Hepatocyte (in vitro differentiated cells): Measurements from ENCODE around the gene SLC47A2. TPM values are rescaled to one million over a fixed set of nuclear protein-coding genes. Genes with fewer than 3 reads are reported as not detected.

Source experiments
- DNase-seq: peaks from one replicate; pipeline ENCODE4 v3.0.0-alpha.2; 2016; ENCODE audit warnings: low spot score
- H2AFZ ChIP-seq: fragments of 200-600 bp; sonication (generic); 2 replicates; pipeline ENCODE4 v1.6.0; 2016; ENCODE audit warnings: antibody characterized with exemption, mild to moderate bottlenecking
- H3K27ac ChIP-seq: fragments of 200-600 bp; sonication (generic); 2 replicates; pipeline ENCODE4 v1.5.1; 2016; ENCODE audit warnings: mild to moderate bottlenecking
- H3K27me3 ChIP-seq: fragments of 200-600 bp; sonication (generic); 2 replicates; pipeline ENCODE4 v1.6.1; 2016
- H3K36me3 ChIP-seq: fragments of 200-600 bp; sonication (generic); replicated peaks from 2 replicates; pipeline ENCODE4 v1.5.1; 2016; ENCODE audit warnings: low read depth; ENCODE audit not compliant: insufficient read depth
- H3K4me1 ChIP-seq: fragments of 200-600 bp; sonication (generic); 2 replicates; pipeline ENCODE4 v1.5.1; 2016; ENCODE audit warnings: mild to moderate bottlenecking, moderate library complexity; ENCODE audit not compliant: insufficient read depth
- H3K4me2 ChIP-seq: fragments of 200-600 bp; sonication (generic); 2 replicates; pipeline ENCODE4 v1.6.0; 2016
- H3K4me3 ChIP-seq: fragments of 200-600 bp; sonication (generic); 2 replicates; pipeline ENCODE4 v1.5.1; 2016; ENCODE audit warnings: mild to moderate bottlenecking
- H3K79me2 ChIP-seq: fragments of 200-600 bp; sonication (generic); 2 replicates; pipeline ENCODE4 v1.6.0; 2017; ENCODE audit warnings: mild to moderate bottlenecking
- H3K9me2 ChIP-seq: fragments of 200-600 bp; sonication (generic); replicated peaks from 2 replicates; pipeline ENCODE4 v1.6.0; 2017; ENCODE audit warnings: mild to moderate bottlenecking; ENCODE audit not compliant: insufficient read depth
- H3K9me3 ChIP-seq: fragments of 200-600 bp; sonication (generic); 2 replicates; pipeline ENCODE4 v1.5.1; 2016; ENCODE audit warnings: low read depth, mild to moderate bottlenecking
- H4K20me1 ChIP-seq: fragments of 200-600 bp; sonication (generic); 2 replicates; pipeline ENCODE4 v1.6.0; 2016; ENCODE audit warnings: mild to moderate bottlenecking; ENCODE audit not compliant: insufficient read depth, poor library complexity, severe bottlenecking
- CTCF ChIP-seq: fragments of 200-600 bp; sonication (generic); IDR thresholded peaks from 2 replicates; pipeline ENCODE4 v1.5.1; 2016; ENCODE audit warnings: antibody characterized with exemption, mild to moderate bottlenecking; ENCODE audit not compliant: poor library complexity
- EZH2 ChIP-seq: fragments of 200-600 bp; sonication (generic); IDR thresholded peaks from 2 replicates; pipeline ENCODE4 v1.6.1; 2016; ENCODE audit warnings: antibody characterized with exemption, mild to moderate bottlenecking, borderline replicate concordance
- EZH2phosphoT487 ChIP-seq: fragments of 200-600 bp; sonication (generic); IDR thresholded peaks from one replicate; pipeline ENCODE4 v1.6.1; 2018; ENCODE audit warnings: antibody characterized with exemption, mild to moderate bottlenecking, low read depth, moderate library complexity; ENCODE audit not compliant: unreplicated experiment, severe bottlenecking
- WGBS: methylation state at CpG from one replicate; pipeline ENCODE4 v1.1.6; 2016; ENCODE audit warnings: low lambda C conversion rate; ENCODE audit errors: missing lambda C conversion rate; 5-methylcytosine and 5-hydroxymethylcytosine counted together
- polyA plus RNA-seq: library from polyadenylated mRNA; unstranded; fragments of >200 nt; fragmentation: Nextera tagmentation; extraction: Ambion mirVana; gene quantifications from 2 replicates; pipeline ENCODE4 v1.2.1, GENCODE V29; 2016
- total RNA-seq: library from RNA; depleted of rRNA; stranded (reverse); fragments of >200 nt; gene quantifications from 2 replicates; pipeline ENCODE4 v1.2.3, GENCODE V29; 2014

Gene SLC47A2
- total and polyA plus RNA-seq, 2 experiments from 2014 or later = 0.07 TPM; not detected in 1

GRCh38 chr17:19723964-19724363 is 7.6 kb upstream of the SLC47A2 start:
- Histone ChIP-seq H3K36me3 (no peaks in the 10 kb centered on the region), H2AFZ (no peak overlapping the region), H3K4me3 (no peak overlapping the region), H3K4me2 (no peak overlapping the region), H3K9me3 (no peaks in the 10 kb centered on the region), H3K27me3 (no peaks in the 10 kb centered on the region), H3K4me1 (peaks cover 24% of the 10 kb centered on the region), H3K27ac (no peak overlapping the region), H3K9me2 (no peaks in the 10 kb centered on the region), H3K79me2 (no peaks in the 10 kb centered on the region), H4K20me1 (no peaks in the 10 kb centered on the region)
- 100% methylated on average over 1 of the region's 1 CpG for WGBS
- no peak for TF ChIP-seq EZH2phosphoT487
- TF ChIP-seq EZH2 = no peak
- no peak for TF ChIP-seq CTCF
- DNase-seq = no peak

- peak; percentile 79 for DNase-seq
- peak overlapping the region; percentile 7 for H3K27ac ChIP-seq
- H3K79me2 ChIP-seq = no peaks in the 10 kb centered on the region
- no peaks in the 10 kb centered on the region for H3K27me3 ChIP-seq
- H4K20me1 ChIP-seq = no peaks in the 10 kb centered on the region
- H2AFZ ChIP-seq = no peak overlapping the region
- H3K4me2 ChIP-seq = no peak overlapping the region
- no peaks in the 10 kb centered on the region for H3K9me3 ChIP-seq
- 65% methylated on average over 9 of the region's 9 CpGs for WGBS
- no peak overlapping the region for H3K4me3 ChIP-seq
- no peaks in the 10 kb centered on the region for H3K36me3 ChIP-seq
- H3K4me1 ChIP-seq = peaks cover 5% of the 10 kb centered on the region
- no peaks in the 10 kb centered on the region for H3K9me2 ChIP-seq
- TF ChIP-seq EZH2phosphoT487 = no peak
- no peak for TF ChIP-seq CTCF
- no peak for TF ChIP-seq EZH2
Observed at GRCh38 chr17:19720631-19721426, 4.4 kb upstream of the SLC47A2 start.

- Histone ChIP-seq H3K9me2 (no peaks in the 10 kb centered on the region), H3K9me3 (no peaks in the 10 kb centered on the region), H2AFZ (no peak overlapping the region), H3K4me2 (no peak overlapping the region), H3K4me1 (peaks cover 5% of the 10 kb centered on the region), H3K36me3 (no peaks in the 10 kb centered on the region), H3K27me3 (no peaks in the 10 kb centered on the region), H3K79me2 (no peaks in the 10 kb centered on the region), H4K20me1 (no peaks in the 10 kb centered on the region), H3K27ac (no peak overlapping the region), H3K4me3 (no peak overlapping the region)
- TF ChIP-seq CTCF (no peak), EZH2phosphoT487 (no peak), EZH2 (no peak)
- 86% methylated on average over 5 of the region's 5 CpGs for WGBS
- no peak for DNase-seq
Observed at GRCh38 chr17:19720210-19720475, 3.8 kb upstream of the SLC47A2 start.
